ENCODE data around the gene PRPF6.

PRPF6 gene

GRCh38 chr20:64063389-64064144, 82.6 kb downstream of the PRPF6 start:
- DNase-seq (ENCODE audit: low read depth in 2 of 2), result no peak

- no peak for DNase-seq (ENCODE audit: low read depth in 2 of 2)
Observed at GRCh38 chr20:64064145-64064698, 83.3 kb downstream of the PRPF6 start.

- DNase-seq (ENCODE audit: low read depth in 2 of 2), result no peak
Observed at GRCh38 chr20:64065062-64065973, 84.4 kb downstream of the PRPF6 start.

- DNase-seq (ENCODE audit: low read depth in 2 of 2), result no peak
Observed at GRCh38 chr20:64065974-64066343, 85.0 kb downstream of the PRPF6 start.

GRCh38 chr20:64067005-64067632, 86.2 kb downstream of the PRPF6 start:
- no peak for DNase-seq (ENCODE audit: low read depth in 2 of 2)

GRCh38 chr20:64067733-64068307, 86.9 kb downstream of the PRPF6 start:
- no peak for DNase-seq (ENCODE audit: low read depth in 2 of 2)

GRCh38 chr20:64068386-64069208, 87.7 kb downstream of the PRPF6 start:
- DNase-seq (ENCODE audit: low read depth in 2 of 2), result no peak

GRCh38 chr20:64069209-64069613, 88.3 kb downstream of the PRPF6 start:
- no peak for DNase-seq (ENCODE audit: low read depth in 2 of 2)

- no peak for DNase-seq (ENCODE audit: low read depth in 2 of 2)
Observed at GRCh38 chr20:64069614-64070243, 88.8 kb downstream of the PRPF6 start.

- no peak for DNase-seq (ENCODE audit: low read depth in 2 of 2)
Observed at GRCh38 chr20:64070244-64070993, 89.5 kb downstream of the PRPF6 start.

GRCh38 chr20:64071341-64072332, 90.7 kb downstream of the PRPF6 start:
- no peak for DNase-seq (ENCODE audit: low read depth in 2 of 2)

GRCh38 chr20:64072498-64073063, 91.6 kb downstream of the PRPF6 start:
- no peak for DNase-seq (ENCODE audit: low read depth in 2 of 2)

GRCh38 chr20:64073476-64074183, 92.7 kb downstream of the PRPF6 start:
- no peak for DNase-seq (ENCODE audit: low read depth in 2 of 2)

- DNase-seq (ENCODE audit: low read depth in 2 of 2), result no peak
Observed at GRCh38 chr20:64074184-64074789, 93.4 kb downstream of the PRPF6 start.

- no peak for DNase-seq (ENCODE audit: low read depth in 2 of 2)
Observed at GRCh38 chr20:64074963-64075362, 94.0 kb downstream of the PRPF6 start.

GRCh38 chr20:64075556-64075955, 94.6 kb downstream of the PRPF6 start:
- DNase-seq (ENCODE audit: low read depth in 2 of 2), result no peak
